Ectodermal cell (in vitro differentiated cells): Measurements from ENCODE around the gene HMX2.

Experiments
- H3K27ac ChIP-seq: 2 replicates; pipeline ENCODE4 v1.7.0; 2013; ENCODE audit warnings: mild to moderate bottlenecking, low read depth, low read length; ENCODE audit not compliant: insufficient read depth, poor library complexity, severe bottlenecking
- H3K27me3 ChIP-seq: 2 replicates; pipeline ENCODE4 v1.7.0; 2013; ENCODE audit warnings: mild to moderate bottlenecking, low read length; ENCODE audit not compliant: insufficient read depth, control insufficient read depth, poor library complexity, severe bottlenecking
- H3K36me3 ChIP-seq: one replicate; pipeline ENCODE4 v1.7.0; 2013; ENCODE audit warnings: low read length; ENCODE audit not compliant: control insufficient read depth, insufficient read depth
- H3K4me1 ChIP-seq: one replicate; pipeline ENCODE4 v1.7.0; 2013; ENCODE audit warnings: low read length; ENCODE audit not compliant: control insufficient read depth, insufficient read depth
- H3K4me3 ChIP-seq: 2 replicates; pipeline ENCODE4 v1.7.0; 2013; ENCODE audit warnings: low read depth, low read length, control low read depth; ENCODE audit not compliant: insufficient read depth
- H3K9me3 ChIP-seq: 2 replicates; pipeline ENCODE4 v1.7.0; 2013; ENCODE audit warnings: mild to moderate bottlenecking, low read length, moderate library complexity; ENCODE audit not compliant: control insufficient read depth
- WGBS, 2 experiments: methylation state at CpG; one replicate each; pipeline ENCODE4 v1.1.7; 2013; ENCODE audit warnings: missing lambda C conversion rate in 2 of 2; 5-methylcytosine and 5-hydroxymethylcytosine counted together

The HMX2 gene

DNA sequence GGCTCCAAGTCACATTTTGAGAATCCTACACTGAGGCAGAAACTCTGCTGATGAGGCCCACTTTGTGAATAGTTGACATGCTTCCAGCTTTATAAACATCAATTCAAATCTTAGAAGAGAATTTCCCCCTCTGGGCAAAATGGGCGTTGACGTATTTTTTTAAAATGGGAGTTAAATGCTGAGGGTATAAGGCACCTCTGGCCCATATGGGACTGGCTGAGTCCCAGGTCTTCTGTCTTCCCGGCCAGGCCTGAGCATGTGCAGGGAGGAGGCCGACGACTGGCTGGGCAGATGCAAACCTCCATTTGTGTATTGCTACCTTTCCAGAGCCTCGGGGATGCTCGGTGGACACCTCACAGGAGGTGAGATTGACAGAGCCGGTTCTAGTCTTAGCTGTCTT lies 44.0 kb downstream of the HMX2 start:
- Histone ChIP-seq H3K9me3 (no peaks in the 10 kb centered on the region), H3K27me3 (no peaks in the 10 kb centered on the region), H3K4me1 (peaks cover 3% of the 10 kb centered on the region), H3K4me3 (no peak overlapping the region), H3K27ac (no peak overlapping the region), H3K36me3 (no peaks in the 10 kb centered on the region)
- WGBS, 2 experiments = 92 to 95% methylated on average over 8 of the region's 8 CpGs

GRCh38 chr10:123194056-123194455 lies 46.1 kb downstream of the HMX2 start:
- no peak overlapping the region for H3K4me3 ChIP-seq
- no peak overlapping the region for H3K27ac ChIP-seq
- H3K4me1 ChIP-seq = peaks cover 3% of the 10 kb centered on the region
- no peaks in the 10 kb centered on the region for H3K27me3 ChIP-seq
- H3K36me3 ChIP-seq = no peaks in the 10 kb centered on the region
- 90 to 96% methylated on average over 9 of the region's 9 CpGs for WGBS, 2 experiments
- no peaks in the 10 kb centered on the region for H3K9me3 ChIP-seq
